Stomach (tissue), 4 donors: Measurements from ENCODE around the gene LRRC74B.

ENCODE experiments used
- EP300 ChIP-seq: sonication (generic); formaldehyde crosslinking; IDR thresholded peaks from one replicate; pipeline ENCODE4 v1.6.1; 2017; ENCODE audit warnings: antibody characterized with exemption
- POLR2A ChIP-seq, 4 donors: fragments of 450-650 bp; IDR thresholded peaks; one replicate each; pipeline ENCODE4 v1.6.1; 2016; ENCODE audit warnings: antibody characterized with exemption in 4 of 4, control low read depth in 2 of 4, mild to moderate bottlenecking in 1 of 4, moderate library complexity in 1 of 4
- POLR2AphosphoS5 ChIP-seq, 3 donors: sonication (generic); formaldehyde crosslinking; IDR thresholded peaks; one replicate each; pipeline ENCODE4 v1.6.1; 2016; ENCODE audit warnings: antibody characterized with exemption in 3 of 3
- TF ChIP-seq, protein P1 (sequence below), 7 experiments: fragments of 450-650 bp in 4 of 7; fragments of 200-600 bp in 3 of 7; sonication (generic) in 3 of 7; IDR thresholded peaks; one replicate each; pipeline ENCODE4 v1.5.1; 2016 to 2019; ENCODE audit warnings: antibody characterized with exemption in 7 of 7, control low read depth in 2 of 7, mild to moderate bottlenecking in 1 of 7

DNA sequence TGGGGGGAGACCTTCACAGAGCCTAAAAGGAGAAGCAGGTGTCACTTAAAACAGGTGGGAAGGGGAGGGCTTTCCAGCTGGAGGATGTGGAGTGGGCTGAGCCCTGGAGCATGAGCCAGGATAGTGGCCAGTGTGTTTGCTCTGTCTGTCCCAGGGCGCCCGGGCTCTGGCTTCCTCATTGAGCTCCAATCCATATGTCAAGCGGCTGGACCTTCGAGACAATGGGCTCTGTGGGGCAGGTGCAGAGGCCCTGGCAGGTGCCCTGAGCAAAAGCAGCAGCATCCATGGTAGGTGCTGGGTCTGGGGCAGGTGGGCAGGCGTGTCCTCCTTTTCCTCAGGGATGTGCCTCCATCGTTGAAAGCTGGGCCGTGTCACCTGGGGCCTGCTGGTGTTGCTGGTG lies 2.0 kb downstream of the LRRC74B start:
- TF ChIP-seq POLR2AphosphoS5 (IDR thresholded peaks at IDR 0.05) = no peak
- no peak for TF ChIP-seq EP300
- TF ChIP-seq, protein P1, sequence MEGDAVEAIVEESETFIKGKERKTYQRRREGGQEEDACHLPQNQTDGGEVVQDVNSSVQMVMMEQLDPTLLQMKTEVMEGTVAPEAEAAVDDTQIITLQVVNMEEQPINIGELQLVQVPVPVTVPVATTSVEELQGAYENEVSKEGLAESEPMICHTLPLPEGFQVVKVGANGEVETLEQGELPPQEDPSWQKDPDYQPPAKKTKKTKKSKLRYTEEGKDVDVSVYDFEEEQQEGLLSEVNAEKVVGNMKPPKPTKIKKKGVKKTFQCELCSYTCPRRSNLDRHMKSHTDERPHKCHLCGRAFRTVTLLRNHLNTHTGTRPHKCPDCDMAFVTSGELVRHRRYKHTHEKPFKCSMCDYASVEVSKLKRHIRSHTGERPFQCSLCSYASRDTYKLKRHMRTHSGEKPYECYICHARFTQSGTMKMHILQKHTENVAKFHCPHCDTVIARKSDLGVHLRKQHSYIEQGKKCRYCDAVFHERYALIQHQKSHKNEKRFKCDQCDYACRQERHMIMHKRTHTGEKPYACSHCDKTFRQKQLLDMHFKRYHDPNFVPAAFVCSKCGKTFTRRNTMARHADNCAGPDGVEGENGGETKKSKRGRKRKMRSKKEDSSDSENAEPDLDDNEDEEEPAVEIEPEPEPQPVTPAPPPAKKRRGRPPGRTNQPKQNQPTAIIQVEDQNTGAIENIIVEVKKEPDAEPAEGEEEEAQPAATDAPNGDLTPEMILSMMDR (IDR thresholded peaks at IDR 0.05) = no peak
- TF ChIP-seq POLR2A (IDR thresholded peaks at IDR 0.05) = no peak
